Measurements from ENCODE around the gene ARHGAP6.

DNA sequence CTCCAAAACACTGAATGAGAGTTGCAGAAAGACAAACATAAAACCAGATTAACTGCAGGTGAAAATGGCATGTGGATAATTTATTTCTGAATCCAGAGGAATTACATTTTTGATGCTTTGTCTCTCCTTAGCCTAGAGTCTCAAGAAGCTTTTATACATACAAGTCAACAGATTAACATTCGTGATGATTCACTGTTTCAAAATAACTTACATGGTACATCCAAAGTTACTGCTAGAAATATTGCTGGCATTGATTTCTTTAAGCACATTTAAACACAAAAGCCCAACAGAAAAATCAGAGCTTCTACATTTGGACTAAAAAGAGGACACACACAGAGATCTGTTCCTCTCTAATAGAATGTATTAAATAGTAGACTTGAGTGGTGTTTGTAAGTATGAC, 266.9 kb downstream of the ARHGAP6 start:
- TF ChIP-seq, protein P1, sequence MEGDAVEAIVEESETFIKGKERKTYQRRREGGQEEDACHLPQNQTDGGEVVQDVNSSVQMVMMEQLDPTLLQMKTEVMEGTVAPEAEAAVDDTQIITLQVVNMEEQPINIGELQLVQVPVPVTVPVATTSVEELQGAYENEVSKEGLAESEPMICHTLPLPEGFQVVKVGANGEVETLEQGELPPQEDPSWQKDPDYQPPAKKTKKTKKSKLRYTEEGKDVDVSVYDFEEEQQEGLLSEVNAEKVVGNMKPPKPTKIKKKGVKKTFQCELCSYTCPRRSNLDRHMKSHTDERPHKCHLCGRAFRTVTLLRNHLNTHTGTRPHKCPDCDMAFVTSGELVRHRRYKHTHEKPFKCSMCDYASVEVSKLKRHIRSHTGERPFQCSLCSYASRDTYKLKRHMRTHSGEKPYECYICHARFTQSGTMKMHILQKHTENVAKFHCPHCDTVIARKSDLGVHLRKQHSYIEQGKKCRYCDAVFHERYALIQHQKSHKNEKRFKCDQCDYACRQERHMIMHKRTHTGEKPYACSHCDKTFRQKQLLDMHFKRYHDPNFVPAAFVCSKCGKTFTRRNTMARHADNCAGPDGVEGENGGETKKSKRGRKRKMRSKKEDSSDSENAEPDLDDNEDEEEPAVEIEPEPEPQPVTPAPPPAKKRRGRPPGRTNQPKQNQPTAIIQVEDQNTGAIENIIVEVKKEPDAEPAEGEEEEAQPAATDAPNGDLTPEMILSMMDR (IDR thresholded peaks at IDR 0.05): no peak
- TF ChIP-seq POLR2A (IDR thresholded peaks at IDR 0.05) (no peak), EP300 (IDR thresholded peaks at IDR 0.05) (no peak)

Data from upper lobe of left lung (tissue), 4 donors.